K562 (cell line): Measurements from ENCODE around the gene CEACAM18. TPM values are rescaled to one million over a fixed set of nuclear protein-coding genes. Genes with fewer than 3 reads are reported as not detected.

Experiments used
- ATAC-seq: fragments of 200-7000 bp; cut with Tn5 transposase; 3 replicates; pipeline ENCODE4 v1.9.1; 2020; ENCODE audit warnings: moderate library complexity
- BruUV-seq: library from RNA; stranded (reverse); fragments of 400-500 nt; replicated peaks from 2 replicates; lab custom pipeline; 2021; lab: Mats Ljungman, UMichigan
- CTCF ChIA-PET: fragments of 300-600 bp; formaldehyde crosslinking; extraction: SDS; loops from one replicate; lab custom pipeline; 2021; ENCODE audit warnings: low intra/inter-chr PET ratio; lab: Yijun Ruan, JAX
- POLR2A ChIA-PET: fragments of 300-600, 350-650 bp; sonication (Branson Sonifier 250); formaldehyde crosslinking; extraction: SDS; loops from one replicate; lab custom pipeline; 2021; ENCODE audit warnings: antibody characterized with exemption, inconsistent platforms; lab: Yijun Ruan, JAX
- DNase-seq, 4 experiments: peaks; one replicate each; pipeline versions ENCODE4 v3.0.0 to v3.0.0-alpha.2; 2011 to 2018; ENCODE audit warnings: low spot score in 3 of 4, mixed read lengths in 3 of 4; ENCODE audit errors: extremely low read depth in 1 of 4
- FAIRE-seq: peaks from 2 replicates; lab custom pipeline; 2011; peaks lifted over from hg19 to GRCh38; lab: Jason Lieb, UNC
- H2AFZ ChIP-seq: 2 replicates; pipeline ENCODE4 v1.6.0; 2011; ENCODE audit warnings: low read depth, low read length, control low read depth, inconsistent platforms
- H3K27ac ChIP-seq: fragments of 200-600 bp; 3 replicates; pipeline ENCODE4 v1.8.0; 2011; ENCODE audit warnings: low read depth, mild to moderate bottlenecking, control low read depth, inconsistent platforms, low read length, moderate library complexity, mixed read lengths; ENCODE audit errors: extremely low read depth
- H3K27me3 ChIP-seq, 2 experiments: fragments of 300-600 bp in 1 of 2; 2 replicates in 1 of 2; 3 replicates in 1 of 2; pipeline versions ENCODE4 v1.6.0 to v1.8.0; 2011; ENCODE audit warnings: inconsistent platforms in 2 of 2, low read length in 2 of 2, mild to moderate bottlenecking in 1 of 2, mixed read lengths in 1 of 2, moderate library complexity in 1 of 2; ENCODE audit not compliant: control insufficient read depth in 2 of 2, insufficient read depth in 2 of 2
- H3K36me3 ChIP-seq: fragments of 300-600 bp; 3 replicates; pipeline ENCODE4 v1.8.0; 2011; ENCODE audit warnings: mild to moderate bottlenecking, low read length, inconsistent platforms; ENCODE audit not compliant: control insufficient read depth, insufficient read depth
- H3K4me1 ChIP-seq, 2 experiments: fragments of 200-600 bp in 1 of 2; replicated peaks in 1 of 2; 2 replicates in 1 of 2; 3 replicates in 1 of 2; pipeline versions ENCODE4 v1.5.1 to v1.8.0; 2011; ENCODE audit warnings: inconsistent platforms in 2 of 2, low read length in 2 of 2, mild to moderate bottlenecking in 1 of 2, mixed read lengths in 1 of 2, moderate library complexity in 1 of 2; ENCODE audit not compliant: control insufficient read depth in 2 of 2, insufficient read depth in 2 of 2
- H3K4me2 ChIP-seq: 2 replicates; pipeline ENCODE4 v1.6.1; 2011; ENCODE audit warnings: low read length, control low read depth, inconsistent platforms, mixed read lengths; ENCODE audit not compliant: insufficient read depth
- H3K4me3 ChIP-seq: fragments of 200-600 bp; sonication (generic), shearing (Covaris generic); 2 replicates; pipeline ENCODE4 v1.5.1; 2016; ENCODE audit warnings: control low read depth, inconsistent platforms
- H3K79me2 ChIP-seq: fragments of 200-600 bp; 3 replicates; pipeline ENCODE4 v1.8.0; 2011; ENCODE audit warnings: low read length, inconsistent platforms; ENCODE audit not compliant: control insufficient read depth, insufficient read depth
- H3K9ac ChIP-seq, 2 experiments: 2 replicates each; pipeline versions ENCODE4 v1.6.0 to v1.6.1; 2011; ENCODE audit warnings: low read depth in 2 of 2, low read length in 2 of 2, control low read depth in 1 of 2, inconsistent platforms in 1 of 2, mild to moderate bottlenecking in 1 of 2, mixed read lengths in 1 of 2; ENCODE audit not compliant: insufficient read depth in 1 of 2
- H3K9me1 ChIP-seq: one replicate; pipeline ENCODE4 v1.6.0; 2011; ENCODE audit warnings: inconsistent platforms, mild to moderate bottlenecking, low read length, moderate library complexity; ENCODE audit not compliant: control insufficient read depth, insufficient read depth
- H3K9me3 ChIP-seq: replicated peaks from 2 replicates; pipeline ENCODE4 v1.5.1; 2011; ENCODE audit warnings: low read depth, low read length, inconsistent platforms; ENCODE audit not compliant: control insufficient read depth, insufficient read depth
- H4K20me1 ChIP-seq: replicated peaks from 2 replicates; pipeline ENCODE4 v1.6.1; 2011; ENCODE audit warnings: low read length, inconsistent platforms, mixed read lengths; ENCODE audit not compliant: control insufficient read depth, insufficient read depth
- BCOR ChIP-seq: fragments of 450-650 bp; IDR thresholded peaks from 2 replicates; pipeline ENCODE4 v1.6.1; 2016
- COPS2 ChIP-seq: fragments of 450-650 bp; conservative IDR thresholded peaks from 2 replicates; pipeline ENCODE4 v1.6.1; 2016; ENCODE audit warnings: mild to moderate bottlenecking, moderate library complexity
- ELF1 ChIP-seq: fragments of 200-800 bp; sonication (Bioruptor generic); IDR thresholded peaks from 2 replicates; pipeline ENCODE4 v1.6.1; 2016; ENCODE audit warnings: missing genetic modification characterization, missing compliant biosample characterization
- HDAC2 ChIP-seq: fragments of 450-650 bp; IDR thresholded peaks from 2 replicates; pipeline ENCODE4 v1.6.1; 2016; ENCODE audit warnings: mild to moderate bottlenecking
- KDM1A ChIP-seq, 2 experiments: fragments of 450-650 bp; IDR thresholded peaks; 2 replicates each; pipeline ENCODE4 v1.6.1; 2016; ENCODE audit warnings: mild to moderate bottlenecking in 2 of 2
- KLF1 ChIP-seq: fragments of 450-650 bp; IDR thresholded peaks from 2 replicates; pipeline ENCODE4 v1.6.1; 2016; ENCODE audit warnings: missing genetic modification characterization, missing compliant biosample characterization
- MAZ ChIP-seq, 2 experiments: fragments of 450-650 bp in 1 of 2; sonication (generic) in 1 of 2; formaldehyde crosslinking; IDR thresholded peaks in 1 of 2; conservative IDR thresholded peaks in 1 of 2; 2 replicates each; pipeline versions ENCODE4 v1.4.0 to v1.5.0; 2020; ENCODE audit warnings: mild to moderate bottlenecking in 1 of 2, missing genetic modification reagents in 1 of 2
- MYC ChIP-seq, 2 experiments: fragments of 250-450 bp in 1 of 2; sonication (Bioruptor Pico) in 1 of 2; IDR thresholded peaks; 2 replicates each; pipeline versions ENCODE4 v1.5.1 to v1.6.1; 2012 to 2021; ENCODE audit warnings: low read depth in 2 of 2, borderline replicate concordance in 1 of 2, improper control_type of control experiment in 1 of 2, low read length in 1 of 2, mild to moderate bottlenecking in 1 of 2, moderate library complexity in 1 of 2
- POLR2A ChIP-seq: fragments of 450-650 bp; conservative IDR thresholded peaks from 2 replicates; pipeline ENCODE4 v1.6.1; 2016
- SAP30 ChIP-seq: fragments of 200-600 bp; sonication (generic); IDR thresholded peaks from 2 replicates; pipeline ENCODE4 v1.6.1; 2012; ENCODE audit warnings: borderline replicate concordance, low read depth, mild to moderate bottlenecking, moderate library complexity, low read length, control low read depth, inconsistent platforms; ENCODE audit not compliant: insufficient read depth, poor library complexity, severe bottlenecking
- SNIP1 ChIP-seq: fragments of 450-650 bp; IDR thresholded peaks from 2 replicates; pipeline ENCODE4 v1.7.1; 2017; ENCODE audit warnings: low read depth, mild to moderate bottlenecking
- SOX6 ChIP-seq: fragments of 450-650 bp; IDR thresholded peaks from 2 replicates; pipeline ENCODE4 v1.6.1; 2014; ENCODE audit warnings: mild to moderate bottlenecking
- SRSF1 ChIP-seq: fragments of 200-400 bp; formaldehyde crosslinking; IDR thresholded peaks from 2 replicates; pipeline ENCODE4 v1.6.1; 2017; ENCODE audit warnings: mild to moderate bottlenecking, low read depth, low read length, moderate library complexity
- TCF7 ChIP-seq: sonication (generic); IDR thresholded peaks from 2 replicates; pipeline ENCODE4 v1.6.1; 2016; ENCODE audit warnings: antibody characterized with exemption, borderline replicate concordance
- TGIF2 ChIP-seq: sonication (generic); formaldehyde crosslinking; IDR thresholded peaks from 2 replicates; pipeline ENCODE4 v1.8.1; 2022; ENCODE audit warnings: mild to moderate bottlenecking, missing genetic modification reagents, moderate library complexity
- ZFP36 ChIP-seq: fragments of 150-350 bp; IDR thresholded peaks from 2 replicates; pipeline ENCODE4 v1.6.1; 2018; ENCODE audit warnings: low read length, low read depth; ENCODE audit not compliant: partially characterized antibody
- WGBS: fragments of 100-300 bp; shearing (Covaris generic); methylation state at CpG from one replicate; pipeline ENCODE4 v1.1.6; 2016; ENCODE audit warnings: low coverage, mixed read lengths; ENCODE audit not compliant: insufficient coverage; ENCODE audit errors: missing lambda C conversion rate; 5-methylcytosine and 5-hydroxymethylcytosine counted together
- in situ Hi-C: fragments of 300-500 bp; cut with MboI; formaldehyde crosslinking; loops from 4 replicates; pipeline ENCODE4 v1.15.0; 2018; ENCODE audit warnings: inconsistent platforms, mixed read lengths
- intact Hi-C: fragments of 100-400 bp; cut with micrococcal nuclease; formaldehyde crosslinking; loops from 2 replicates; pipeline ENCODE4 v1.14.2; 2022
- polyA plus RNA-seq, 8 experiments: library from polyadenylated mRNA; depleted of rRNA in 4 of 8; stranded (reverse) in 5 of 8; unstranded in 3 of 8; fragments of >200 nt; fragmentation: Nextera tagmentation in 2 of 8; fragmentation: Illumina TruSeq in 1 of 8; extraction: Ambion mirVana in 2 of 8; extraction: Trizol in 1 of 8; gene quantifications; 2 replicates each; pipeline versions ENCODE4 v1.2.1 to v1.2.3, GENCODE V29; 2011 to 2014; ENCODE audit warnings: inconsistent platforms in 1 of 8, missing spikeins in 1 of 8
- total RNA-seq, 7 experiments: library from RNA; depleted of rRNA in 6 of 7; stranded (reverse); fragments of >200 nt in 6 of 7; fragmentation: Illumina TruSeq in 2 of 7; extraction: Trizol in 2 of 7; gene quantifications; 2 replicates each; pipeline versions ENCODE4 v1.2.1 to v1.2.3, GENCODE V29; 2011 to 2021; ENCODE audit warnings: low replicate concordance in 1 of 7
- TF ChIP-seq, protein P1 (sequence below): fragments of 250-450 bp; sonication (Bioruptor Pico); IDR thresholded peaks from 2 replicates; pipeline ENCODE4 v1.4.0; 2020; ENCODE audit warnings: mild to moderate bottlenecking
- TF ChIP-seq, protein P2 (sequence below), 2 experiments: fragments of 450-650 bp; IDR thresholded peaks; 2 replicates each; pipeline ENCODE4 v1.6.1; 2018; ENCODE audit warnings: mild to moderate bottlenecking in 2 of 2, low read depth in 1 of 2; ENCODE audit not compliant: partially characterized antibody in 2 of 2

The CEACAM18 gene
- total and polyA plus RNA-seq, 9 of the 15 experiments (the other 6 are each of a cell fraction or from before 2014, with no cell fraction given) = 0.08 to 0.24 (median 0.15) TPM; not detected in 3

DNA sequence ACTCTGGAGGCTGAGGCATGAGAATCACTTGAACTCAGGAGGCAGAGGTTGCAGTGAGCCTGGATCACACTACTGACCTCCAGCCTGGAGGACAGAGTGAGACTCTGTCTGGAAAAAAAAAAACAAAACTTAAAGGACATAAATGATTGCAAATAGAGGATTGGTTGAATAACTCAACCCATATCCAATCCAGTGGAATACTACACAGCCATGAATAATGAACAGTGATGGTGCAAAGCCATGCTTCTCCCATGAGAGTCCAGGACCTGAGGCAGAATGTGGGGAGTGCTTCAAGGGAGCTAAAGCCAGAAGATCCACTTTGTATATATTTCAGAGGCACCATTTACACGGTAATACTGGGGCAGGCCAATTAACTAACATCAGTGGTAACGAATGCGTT, 2.2 kb upstream of the CEACAM18 start:
- Histone ChIP-seq H3K4me2 (no peak overlapping the region), H3K9ac (no peak overlapping the region), H3K9me3 (peaks cover 2% of the 10 kb centered on the region; the same call in 1 of the 2 replicates), H2AFZ (no peak overlapping the region), H3K4me3 (no peak overlapping the region), H3K79me2 (peaks cover 22% of the 10 kb centered on the region), H4K20me1 (no peaks in the 10 kb centered on the region), H3K36me3 (peaks cover 28% of the 10 kb centered on the region), H3K27ac (no peak overlapping the region), H3K27me3 (no peaks in the 10 kb centered on the region), H3K4me1 (peaks cover 26 to 27% of the 10 kb centered on the region in 2 experiments), H3K9me1 (no peaks in the 10 kb centered on the region)
- ChIA-PET POLR2A (no interaction called here), CTCF (interaction anchor here (0.6 kb wide), 1 partner anchor 295 kb away, joined by 3 read pairs; no protein-coding TSS in a partner anchor)
- BruUV-seq = no TSS peak
- no peak for FAIRE-seq
- in situ Hi-C loops = loop anchor here (10.0 kb wide), 2 partner anchors 89 to 179 kb away; no protein-coding TSS in a partner anchor
- no peak for DNase-seq
- ATAC-seq = no peak
- 87% methylated on average over 3 of the region's 3 CpGs for WGBS
- intact Hi-C loops = no loop called here
- TF ChIP-seq SOX6 (no peak), ZFP36 (no peak), MYC (IDR thresholded peaks at IDR 0.05; ENCODE audit: low read depth, low read length) (no peak), MYC (CRISPR knock-in tag; IDR thresholded peaks at IDR 0.05; ENCODE audit: borderline replicate concordance, low read depth) (no peak), TCF7 (no peak), BCOR (peak; percentile 89), KLF1 (tag) (no peak), MAZ (CRISPR knock-in tag; conservative IDR thresholded peaks at IDR 0.05 in 1 of 2, IDR thresholded peaks at IDR 0.05 in 1 of 2) (no peak), TGIF2 (CRISPR knock-in tag) (no peak), HDAC2 (no peak), KDM1A (IDR thresholded peaks at IDR 0.05) (peak; percentile 35 to 42; a peak in 2 of 4 replicates), SRSF1 (no peak), ELF1 (no peak), POLR2A (0 out of 2 replicates have a peak, but pooled peaks have one; percentile 28), COPS2 (no peak), SNIP1 (no peak), SAP30 (no peak)
- TF ChIP-seq, protein P1, sequence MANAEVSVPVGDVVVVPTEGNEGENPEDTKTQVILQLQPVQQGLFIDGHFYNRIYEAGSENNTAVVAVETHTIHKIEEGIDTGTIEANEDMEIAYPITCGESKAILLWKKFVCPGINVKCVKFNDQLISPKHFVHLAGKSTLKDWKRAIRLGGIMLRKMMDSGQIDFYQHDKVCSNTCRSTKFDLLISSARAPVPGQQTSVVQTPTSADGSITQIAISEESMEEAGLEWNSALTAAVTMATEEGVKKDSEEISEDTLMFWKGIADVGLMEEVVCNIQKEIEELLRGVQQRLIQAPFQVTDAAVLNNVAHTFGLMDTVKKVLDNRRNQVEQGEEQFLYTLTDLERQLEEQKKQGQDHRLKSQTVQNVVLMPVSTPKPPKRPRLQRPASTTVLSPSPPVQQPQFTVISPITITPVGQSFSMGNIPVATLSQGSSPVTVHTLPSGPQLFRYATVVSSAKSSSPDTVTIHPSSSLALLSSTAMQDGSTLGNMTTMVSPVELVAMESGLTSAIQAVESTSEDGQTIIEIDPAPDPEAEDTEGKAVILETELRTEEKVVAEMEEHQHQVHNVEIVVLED (CRISPR knock-in tag) = no peak
- TF ChIP-seq, protein P2, sequence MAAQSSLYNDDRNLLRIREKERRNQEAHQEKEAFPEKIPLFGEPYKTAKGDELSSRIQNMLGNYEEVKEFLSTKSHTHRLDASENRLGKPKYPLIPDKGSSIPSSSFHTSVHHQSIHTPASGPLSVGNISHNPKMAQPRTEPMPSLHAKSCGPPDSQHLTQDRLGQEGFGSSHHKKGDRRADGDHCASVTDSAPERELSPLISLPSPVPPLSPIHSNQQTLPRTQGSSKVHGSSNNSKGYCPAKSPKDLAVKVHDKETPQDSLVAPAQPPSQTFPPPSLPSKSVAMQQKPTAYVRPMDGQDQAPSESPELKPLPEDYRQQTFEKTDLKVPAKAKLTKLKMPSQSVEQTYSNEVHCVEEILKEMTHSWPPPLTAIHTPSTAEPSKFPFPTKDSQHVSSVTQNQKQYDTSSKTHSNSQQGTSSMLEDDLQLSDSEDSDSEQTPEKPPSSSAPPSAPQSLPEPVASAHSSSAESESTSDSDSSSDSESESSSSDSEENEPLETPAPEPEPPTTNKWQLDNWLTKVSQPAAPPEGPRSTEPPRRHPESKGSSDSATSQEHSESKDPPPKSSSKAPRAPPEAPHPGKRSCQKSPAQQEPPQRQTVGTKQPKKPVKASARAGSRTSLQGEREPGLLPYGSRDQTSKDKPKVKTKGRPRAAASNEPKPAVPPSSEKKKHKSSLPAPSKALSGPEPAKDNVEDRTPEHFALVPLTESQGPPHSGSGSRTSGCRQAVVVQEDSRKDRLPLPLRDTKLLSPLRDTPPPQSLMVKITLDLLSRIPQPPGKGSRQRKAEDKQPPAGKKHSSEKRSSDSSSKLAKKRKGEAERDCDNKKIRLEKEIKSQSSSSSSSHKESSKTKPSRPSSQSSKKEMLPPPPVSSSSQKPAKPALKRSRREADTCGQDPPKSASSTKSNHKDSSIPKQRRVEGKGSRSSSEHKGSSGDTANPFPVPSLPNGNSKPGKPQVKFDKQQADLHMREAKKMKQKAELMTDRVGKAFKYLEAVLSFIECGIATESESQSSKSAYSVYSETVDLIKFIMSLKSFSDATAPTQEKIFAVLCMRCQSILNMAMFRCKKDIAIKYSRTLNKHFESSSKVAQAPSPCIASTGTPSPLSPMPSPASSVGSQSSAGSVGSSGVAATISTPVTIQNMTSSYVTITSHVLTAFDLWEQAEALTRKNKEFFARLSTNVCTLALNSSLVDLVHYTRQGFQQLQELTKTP (IDR thresholded peaks at IDR 0.05; ENCODE audit: low read depth in 1 of 2, partially characterized antibody in 2 of 2) = no peak
